ENCODE measurements around the gene RIMKLB. TPM values are rescaled to one million over a fixed set of nuclear protein-coding genes. Genes with fewer than 3 reads are reported as not detected.

Gene RIMKLB
- total RNA-seq, 1 experiment from 2014 or later = 87.7 TPM

- WGBS (ENCODE audit: extremely low coverage, insufficient read length, low lambda C conversion rate) = no CpG with 5 or more reads among the region's 85 CpGs
- no peak overlapping the region for H4K91ac ChIP-seq (ENCODE audit: insufficient read length, low read depth, low read length)
- peak; percentile 78 for DNase-seq
These were observed 501 bp downstream of the RIMKLB start for GRCh38 chr12:8698132-8698851.

More at GRCh38 chr12:8698132-8698851, 501 bp downstream of the RIMKLB start:
- no peak overlapping the region for H3T11ph ChIP-seq (ENCODE audit: low read length)
- H3K9ac ChIP-seq (ENCODE audit: extremely low read depth, insufficient read length, low read length) = peak overlapping the region; percentile 80
- no peaks in the 10 kb centered on the region; the same call in 1 of the 2 replicates for H3K4me1 ChIP-seq (ENCODE audit: insufficient read depth, low read length)
- no peak overlapping the region for H2AFZ ChIP-seq (ENCODE audit: low read length)
- no peaks in the 10 kb centered on the region for H3K9me3 ChIP-seq (ENCODE audit: control insufficient read depth, low read depth, low read length)
- no peak overlapping the region for H2AK5ac ChIP-seq (ENCODE audit: insufficient read length, low read length)
- H3K18ac ChIP-seq (ENCODE audit: insufficient read length, low read depth, low read length) = peak overlapping the region; percentile 92
- H3K23ac ChIP-seq (ENCODE audit: insufficient read length, low read depth, low read length) = no peak overlapping the region
- H3K79me1 ChIP-seq (ENCODE audit: insufficient read depth, low read depth, low read length, poor library complexity, severe bottlenecking) = peaks cover 3% of the 10 kb centered on the region
- no peak overlapping the region for H3K4ac ChIP-seq (ENCODE audit: low read depth, low read length)
- Mint-ChIP-seq H3K27me3 (ENCODE audit: low read depth) (no peaks in the 10 kb centered on the region), H3K27ac (peak overlapping the region; percentile 97 to 99 (median 98)), H3K4me3 (peak overlapping the region; percentile 93 to 96), H3K36me3 (ENCODE audit: insufficient read depth in 1 of 3, low read depth in 3 of 3) (peaks cover 13 to 22% (median 15%) of the 10 kb centered on the region in 3 experiments; a peak in 6 of 7 replicates), H3K4me1 (peaks cover 36 to 38% of the 10 kb centered on the region in 2 experiments), H3K9me3 (no peaks in the 10 kb centered on the region)
- peak overlapping the region; percentile 69 for H3K4me2 ChIP-seq (ENCODE audit: insufficient read depth, insufficient read length, low read length)
- H3K79me2 ChIP-seq (ENCODE audit: insufficient read depth, low read length) = peaks cover 22% of the 10 kb centered on the region; the same call in 1 of the 2 replicates
- H2BK120ac ChIP-seq (ENCODE audit: low read depth, low read length, poor library complexity, severe bottlenecking) = no peak overlapping the region
- TF ChIP-seq CTCF (conservative IDR thresholded peaks at IDR 0.05) = no peak
- no peak overlapping the region for H2BK20ac ChIP-seq (ENCODE audit: low read depth, low read length, poor library complexity, severe bottlenecking)
- H2BK5ac ChIP-seq (ENCODE audit: insufficient read length, low read length) = no peak overlapping the region
- H2BK12ac ChIP-seq (ENCODE audit: insufficient read length, low read depth, low read length) = no peak overlapping the region
- H3K14ac ChIP-seq (ENCODE audit: insufficient read depth, low read length) = peak overlapping the region; percentile 93
- H3K23me2 ChIP-seq (ENCODE audit: insufficient read length, low read depth, low read length, poor library complexity, severe bottlenecking) = peaks cover 9% of the 10 kb centered on the region
- H3K27me3 ChIP-seq (ENCODE audit: insufficient read depth, low read length) = no peaks in the 10 kb centered on the region
- no peak overlapping the region for H4K5ac ChIP-seq (ENCODE audit: insufficient read length, low read depth, low read length)
- H3K27ac ChIP-seq (ENCODE audit: insufficient read length, low read depth, low read length) = peak overlapping the region; percentile 16
- H4K8ac ChIP-seq (replicated peaks; ENCODE audit: insufficient read length, low read depth, low read length) = no peak overlapping the region
- no peaks in the 10 kb centered on the region for H4K20me1 ChIP-seq (ENCODE audit: control insufficient read depth, insufficient read depth, insufficient read length)
- no peak overlapping the region for H2BK15ac ChIP-seq (ENCODE audit: low read depth, low read length)
- no peak overlapping the region for H3K56ac ChIP-seq (ENCODE audit: insufficient read length, low read depth, low read length)

Data from H9 (cell line).